Neuronal stem cell (in vitro differentiated cells): ENCODE data around the gene ARHGAP22.

Experiments
- DNase-seq: peaks from one replicate; pipeline ENCODE4 v3.0.0-alpha.2; 2013; ENCODE audit warnings: low spot score
- H2AFZ ChIP-seq: one replicate; pipeline ENCODE4 v1.6.1; 2013; ENCODE audit warnings: mild to moderate bottlenecking, low read length, inconsistent platforms
- H2AK5ac ChIP-seq: 2 replicates; pipeline ENCODE4 v1.6.1; 2013; ENCODE audit warnings: low read depth, mild to moderate bottlenecking, inconsistent platforms, low read length, moderate library complexity, mixed read lengths
- H2BK120ac ChIP-seq: 2 replicates; pipeline ENCODE4 v1.6.1; 2013; ENCODE audit warnings: low read depth, mild to moderate bottlenecking, inconsistent platforms, low read length, moderate library complexity, mixed read lengths
- H2BK12ac ChIP-seq: one replicate; pipeline ENCODE4 v1.6.1; 2013; ENCODE audit warnings: low read length, inconsistent platforms
- H2BK15ac ChIP-seq: 2 replicates; pipeline ENCODE4 v1.6.1; 2013; ENCODE audit warnings: mild to moderate bottlenecking, low read length, inconsistent platforms, mixed read lengths
- H2BK5ac ChIP-seq: one replicate; pipeline ENCODE4 v1.6.1; 2013; ENCODE audit warnings: inconsistent platforms, mild to moderate bottlenecking, low read length, moderate library complexity
- H3K14ac ChIP-seq: one replicate; pipeline ENCODE4 v1.6.1; 2013; ENCODE audit warnings: low read length, inconsistent platforms
- H3K18ac ChIP-seq: 2 replicates; pipeline ENCODE4 v1.6.1; 2013; ENCODE audit warnings: low read length, inconsistent platforms
- H3K23ac ChIP-seq: 2 replicates; pipeline ENCODE4 v1.6.1; 2013; ENCODE audit warnings: low read depth, mild to moderate bottlenecking, mixed read lengths, low read length, inconsistent platforms; ENCODE audit not compliant: poor library complexity
- H3K27ac ChIP-seq: replicated peaks from 3 replicates; pipeline ENCODE4 v1.5.1; 2013; ENCODE audit warnings: low read length, inconsistent platforms
- H3K27me3 ChIP-seq, 3 experiments: 2 replicates each; pipeline ENCODE4 v1.6.1; 2013; ENCODE audit warnings: low read length in 3 of 3, mild to moderate bottlenecking in 2 of 3, inconsistent platforms in 1 of 3, low read depth in 1 of 3, mixed read lengths in 1 of 3, moderate library complexity in 1 of 3; ENCODE audit not compliant: control insufficient read depth in 3 of 3, insufficient read depth in 3 of 3
- H3K36me3 ChIP-seq, 2 donors: replicated peaks in 1 of 2; 2 replicates each; pipeline ENCODE4 v1.6.1; 2013; ENCODE audit warnings: low read length in 2 of 2; ENCODE audit not compliant: control insufficient read depth in 2 of 2, insufficient read depth in 2 of 2
- H3K4ac ChIP-seq: 2 replicates; pipeline ENCODE4 v1.6.1; 2013; ENCODE audit warnings: inconsistent platforms, mild to moderate bottlenecking, low read length, moderate library complexity
- H3K4me1 ChIP-seq, 2 donors: 1 replicate in 1 of 2; 2 replicates in 1 of 2; pipeline ENCODE4 v1.6.1; 2013; ENCODE audit warnings: low read length in 2 of 2, low read depth in 1 of 2; ENCODE audit not compliant: control insufficient read depth in 2 of 2, insufficient read depth in 1 of 2
- H3K4me2 ChIP-seq: one replicate; pipeline ENCODE4 v1.6.1; 2013; ENCODE audit warnings: mild to moderate bottlenecking, low read length, inconsistent platforms; ENCODE audit not compliant: insufficient read depth, poor library complexity, severe bottlenecking
- H3K4me3 ChIP-seq, 2 donors: 2 replicates each; pipeline ENCODE4 v1.5.1; 2013; ENCODE audit warnings: low read length in 2 of 2, mild to moderate bottlenecking in 2 of 2, inconsistent platforms in 1 of 2, moderate library complexity in 1 of 2
- H3K79me1 ChIP-seq: one replicate; pipeline ENCODE4 v1.6.1; 2013; ENCODE audit warnings: low read depth, mild to moderate bottlenecking, inconsistent platforms, low read length, moderate library complexity
- H3K9ac ChIP-seq: one replicate; pipeline ENCODE4 v1.6.1; 2013; ENCODE audit warnings: mild to moderate bottlenecking, low read depth, low read length, inconsistent platforms; ENCODE audit not compliant: poor library complexity
- H3K9me3 ChIP-seq, 2 donors: replicated peaks in 1 of 2; 2 replicates each; pipeline versions ENCODE3 to v1.6.1; 2013; ENCODE audit warnings: low read length in 2 of 2, mild to moderate bottlenecking in 2 of 2, inconsistent platforms in 1 of 2, low read depth in 1 of 2, mixed read lengths in 1 of 2, moderate library complexity in 1 of 2; ENCODE audit not compliant: control insufficient read depth in 2 of 2, insufficient read depth in 1 of 2
- H4K8ac ChIP-seq: one replicate; pipeline ENCODE4 v1.6.1; 2013; ENCODE audit warnings: low read depth, mild to moderate bottlenecking, inconsistent platforms, low read length, moderate library complexity
- H4K91ac ChIP-seq: one replicate; pipeline ENCODE4 v1.6.1; 2013; ENCODE audit warnings: low read length, low read depth, mild to moderate bottlenecking, inconsistent platforms; ENCODE audit not compliant: poor library complexity
- WGBS, 2 donors: extraction: QIAGEN DNeasy Blood & Tissue Kit; methylation state at CpG; one replicate each; pipeline ENCODE4 v1.1.7; 2013; ENCODE audit warnings: missing lambda C conversion rate in 2 of 2, mixed read lengths in 1 of 2; ENCODE audit not compliant: insufficient read length in 2 of 2, insufficient replicate concordance in 1 of 2; ENCODE audit errors: extremely low coverage in 2 of 2; 5-methylcytosine and 5-hydroxymethylcytosine counted together

ARHGAP22 gene

DNA sequence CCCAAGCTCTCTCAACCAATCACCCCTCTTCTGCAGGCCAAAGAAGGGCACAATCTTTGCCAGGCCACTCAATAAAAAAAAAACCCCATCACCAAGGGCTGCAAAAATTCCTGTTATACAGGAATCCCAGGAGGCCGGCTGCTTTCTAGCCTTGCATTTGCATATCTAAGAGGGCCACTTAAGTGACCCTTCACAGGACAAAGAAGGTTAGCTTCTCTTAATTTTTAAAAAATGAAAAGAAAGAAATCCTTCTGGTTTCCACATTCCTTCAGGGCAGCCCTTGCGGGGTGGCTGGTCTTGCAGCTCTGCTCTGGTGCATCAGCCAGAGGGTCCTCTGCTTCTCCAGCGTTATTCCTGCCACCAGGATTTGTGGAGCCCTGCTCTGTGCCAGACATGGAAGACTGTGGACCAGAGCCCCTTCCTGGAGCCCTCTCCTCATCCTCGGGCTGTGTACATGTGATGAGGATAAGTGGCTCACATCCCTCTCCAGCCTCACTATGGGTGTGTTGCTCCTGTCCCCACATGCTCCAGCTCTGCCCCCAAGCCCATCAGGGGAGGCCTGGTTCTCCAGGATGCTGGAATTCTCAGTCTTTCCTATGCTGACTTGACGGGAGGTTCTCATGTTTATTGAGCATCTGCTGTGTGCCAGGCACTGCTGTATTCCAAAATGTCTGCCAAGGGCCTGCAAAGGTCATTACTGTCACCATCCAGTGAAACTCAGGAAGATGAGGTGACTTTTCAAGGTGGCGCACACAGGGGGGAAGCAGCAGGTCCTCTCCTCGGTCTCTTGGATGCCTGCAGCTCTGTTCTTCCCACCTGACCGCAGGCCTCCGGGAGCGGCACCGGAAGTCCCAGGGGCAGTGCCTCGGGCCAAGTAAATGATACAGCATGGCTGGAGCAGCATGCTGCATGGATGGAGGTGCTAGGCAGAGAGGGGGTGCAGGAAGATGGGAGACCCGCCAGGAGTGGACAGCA is 67.7 kb downstream of the ARHGAP22 start:
- Histone ChIP-seq H2BK12ac (no peak overlapping the region), H4K91ac (peak overlapping the region; percentile 61), H3K4me2 (no peak overlapping the region), H3K23ac (no peak overlapping the region), H3K79me1 (no peaks in the 10 kb centered on the region), H4K8ac (no peak overlapping the region), H2AFZ (no peak overlapping the region), H2BK120ac (no peak overlapping the region), H3K9ac (no peak overlapping the region), H3K36me3 (no peaks in the 10 kb centered on the region), H3K4ac (no peak overlapping the region), H3K9me3 (no peaks in the 10 kb centered on the region), H2BK5ac (no peak overlapping the region), H3K27ac (no peak overlapping the region), H3K18ac (peak overlapping the region; percentile 11), H3K4me3 (no peak overlapping the region), H3K14ac (no peak overlapping the region), H3K4me1 (peaks cover 0 to 6% of the 10 kb centered on the region in 2 donors), H2BK15ac (no peak overlapping the region), H3K27me3 (no peaks in the 10 kb centered on the region), H2AK5ac (no peak overlapping the region)
- no CpG with 5 or more reads among the region's 13 CpGs for WGBS, 2 donors
- DNase-seq: no peak

GRCh38 chr10:48536156-48536500 is 68.7 kb downstream of the ARHGAP22 start:
- no CpG with 5 or more reads among the region's 3 CpGs for WGBS, 2 donors
- Histone ChIP-seq H4K91ac (no peak overlapping the region), H2AFZ (no peak overlapping the region), H3K9ac (no peak overlapping the region), H2BK120ac (no peak overlapping the region), H2BK5ac (peak overlapping the region; percentile 35), H3K79me1 (no peaks in the 10 kb centered on the region), H2BK15ac (no peak overlapping the region), H3K4ac (no peak overlapping the region), H3K4me2 (no peak overlapping the region), H2AK5ac (no peak overlapping the region), H3K9me3 (no peaks in the 10 kb centered on the region), H3K23ac (no peak overlapping the region), H3K4me1 (peaks cover 0 to 6% of the 10 kb centered on the region in 2 donors), H3K4me3 (no peak overlapping the region), H3K27me3 (no peaks in the 10 kb centered on the region), H3K18ac (no peak overlapping the region), H2BK12ac (no peak overlapping the region), H4K8ac (no peak overlapping the region), H3K14ac (no peak overlapping the region), H3K36me3 (no peaks in the 10 kb centered on the region), H3K27ac (no peak overlapping the region)
- DNase-seq: no peak

GRCh38 chr10:48535416-48536155 is 69.3 kb downstream of the ARHGAP22 start:
- Histone ChIP-seq H2BK5ac (peak overlapping the region; percentile 35), H4K91ac (no peak overlapping the region), H3K79me1 (no peaks in the 10 kb centered on the region), H3K4me2 (no peak overlapping the region), H3K4ac (no peak overlapping the region), H3K4me1 (peaks cover 0 to 4% of the 10 kb centered on the region in 2 donors), H3K9ac (no peak overlapping the region), H3K18ac (peak overlapping the region; percentile 18), H3K4me3 (no peak overlapping the region), H2AK5ac (no peak overlapping the region), H3K23ac (no peak overlapping the region), H4K8ac (no peak overlapping the region), H2BK15ac (no peak overlapping the region), H2BK12ac (no peak overlapping the region), H2AFZ (no peak overlapping the region), H3K27ac (no peak overlapping the region), H3K27me3 (no peaks in the 10 kb centered on the region), H2BK120ac (no peak overlapping the region), H3K14ac (no peak overlapping the region), H3K9me3 (no peaks in the 10 kb centered on the region), H3K36me3 (no peaks in the 10 kb centered on the region)
- WGBS, 2 donors: no CpG with 5 or more reads among the region's 12 CpGs
- DNase-seq: no peak
